ENCODE results near the gene ANXA2R. TPM values are rescaled to one million over a fixed set of nuclear protein-coding genes. Genes with fewer than 3 reads are reported as not detected.
A peak's percentile ranks its signal among the peaks of the same experiment; 100 is the strongest.

Gene ANXA2R
- total and polyA plus RNA-seq, 9 of the 15 experiments (the other 6 are each of a cell fraction or from before 2014, with no cell fraction given): 2.1 to 4.8 (median 3.4) TPM

GRCh38 chr5:43075319-43076293 is 35.5 kb upstream of the ANXA2R start (continued):
- TF ChIP-seq PKNOX1 (IDR thresholded peaks at IDR 0.05): peak; percentile 66
- TF ChIP-seq MCM3 (IDR thresholded peaks at IDR 0.05): no peak
- TF ChIP-seq DIDO1 (tag; IDR thresholded peaks at IDR 0.05; ENCODE audit: low read depth): 0 out of 2 replicates have a peak, but pooled peaks have one; percentile 34
- TF ChIP-seq PHF21A (IDR thresholded peaks at IDR 0.05; ENCODE audit: borderline replicate concordance, low read depth): peak; percentile 88
- TF ChIP-seq SIX5 (IDR thresholded peaks at IDR 0.05; ENCODE audit: borderline replicate concordance in 1 of 2, insufficient read depth in 1 of 2, low read depth in 1 of 2, low read length in 2 of 2): no peak
- TF ChIP-seq ZNF780A (CRISPR knock-in tag; IDR thresholded peaks at IDR 0.05): no peak
- no peak for TF ChIP-seq SIRT6 (IDR thresholded peaks at IDR 0.05; ENCODE audit: low read depth, low read length)
- TF ChIP-seq EZH2 (IDR thresholded peaks at IDR 0.05; ENCODE audit: borderline replicate concordance, low read depth, low read length): no peak
- no peak for TF ChIP-seq ZNF277 (CRISPR knock-in tag; IDR thresholded peaks at IDR 0.05; ENCODE audit: borderline replicate concordance)
- no peak for TF ChIP-seq SLC30A9 (CRISPR knock-in tag; IDR thresholded peaks at IDR 0.05)
- TF ChIP-seq KDM5B (IDR thresholded peaks at IDR 0.05; ENCODE audit: insufficient replicate concordance, low read depth, low read length): no peak
- no peak for TF ChIP-seq SAFB2 (IDR thresholded peaks at IDR 0.05; ENCODE audit: borderline replicate concordance, low read depth, low read length, severe bottlenecking)
- peak; percentile 73 for TF ChIP-seq FOSL1 (tag; conservative IDR thresholded peaks at IDR 0.05)
- TF ChIP-seq SOX6 (IDR thresholded peaks at IDR 0.05): peak; percentile 49
- no peak; the same call in 1 of the 2 replicates for TF ChIP-seq ZNF41 (CRISPR knock-in tag; conservative IDR thresholded peaks at IDR 0.05)
- TF ChIP-seq AFF1 (IDR thresholded peaks at IDR 0.05; ENCODE audit: low read depth in 1 of 2, partially characterized antibody in 2 of 2): peak in 1 of 2 experiments; percentile 66
- TF ChIP-seq GABPA (tag; conservative IDR thresholded peaks at IDR 0.05; ENCODE audit: low read depth): peak; percentile 79
- peak; percentile 35; the same call in 1 of the 2 replicates for TF ChIP-seq MAFK (IDR thresholded peaks at IDR 0.05; ENCODE audit: low read length)
- no peak for TF ChIP-seq MTA1 (IDR thresholded peaks at IDR 0.05; ENCODE audit: borderline replicate concordance)
- peak; percentile 92 for TF ChIP-seq DMBX1 (CRISPR knock-in tag; IDR thresholded peaks at IDR 0.05; ENCODE audit: borderline replicate concordance)

Measured in K562 (cell line).